Central memory CD8-positive, alpha-beta T cell (primary cell): Measurements from ENCODE around the gene MMRN2.
"Not testable (repeated sequence)": the region's sequence is repeated elsewhere in the genome, so short reads cannot be mapped to it uniquely, and the experiment has no call there.

Source experiments
- ATAC-seq: fragments of 150-1000 bp; cut with Tn5 transposase; replicated peaks from 2 replicates; pipeline ENCODE4 v1.10.0; 2022; ENCODE audit warnings: mild to moderate bottlenecking, moderate FRiP score, moderate number of reproducible peaks; ENCODE audit not compliant: poor library complexity, severe bottlenecking; ENCODE audit errors: extremely low read depth
- DNase-seq, 2 donors: peaks; one replicate each; pipeline ENCODE4 v3.0.0; 2021; ENCODE audit warnings: low spot score in 2 of 2
- H3K27ac Mint-ChIP-seq: one replicate; pipeline ENCODE4 v1.8.0; 2022; ENCODE audit warnings: low read depth, mild to moderate bottlenecking, moderate library complexity, mixed read lengths
- H3K27me3 Mint-ChIP-seq: one replicate; pipeline ENCODE4 v1.8.0; 2022; ENCODE audit warnings: mixed read lengths
- H3K36me3 Mint-ChIP-seq: one replicate; pipeline ENCODE4 v1.8.0; 2022; ENCODE audit warnings: mild to moderate bottlenecking, moderate library complexity, mixed read lengths; ENCODE audit not compliant: insufficient read depth
- H3K4me1 Mint-ChIP-seq: one replicate; pipeline ENCODE4 v1.8.0; 2022; ENCODE audit warnings: mixed read lengths
- H3K4me3 Mint-ChIP-seq: one replicate; pipeline ENCODE4 v1.8.0; 2022; ENCODE audit warnings: mild to moderate bottlenecking, moderate library complexity, mixed read lengths
- H3K9me3 Mint-ChIP-seq: one replicate; pipeline ENCODE4 v1.8.0; 2022; ENCODE audit warnings: mixed read lengths

MMRN2 gene

GRCh38 chr10:86958901-86959736 is 1.7 kb upstream of the MMRN2 start:
- H3K27ac Mint-ChIP-seq, result no peak overlapping the region
- ATAC-seq (no peak), DNase-seq (no peak)
- H3K36me3 Mint-ChIP-seq, result no peaks in the 10 kb centered on the region
- H3K4me3 Mint-ChIP-seq, result no peak overlapping the region
- no peaks in the 10 kb centered on the region for H3K9me3 Mint-ChIP-seq
- no peaks in the 10 kb centered on the region for H3K27me3 Mint-ChIP-seq
- peaks cover 4% of the 10 kb centered on the region for H3K4me1 Mint-ChIP-seq

GRCh38 chr10:86958116-86958900 is 893 bp upstream of the MMRN2 start, which contains the start of gene SNCG:
TSS of gene SNCG (plus strand) at chr10:86958599. CDS start at chr10:86958698, 99 bp downstream.
- H3K36me3 Mint-ChIP-seq, result no peaks in the 10 kb centered on the region
- no peak within 1 kb of the TSS for H3K27ac Mint-ChIP-seq
- ATAC-seq (no peak), DNase-seq (no peak)
- H3K4me3 Mint-ChIP-seq, result no peak within 1 kb of the TSS
- peaks cover 4% of the 10 kb centered on the region for H3K4me1 Mint-ChIP-seq
- H3K9me3 Mint-ChIP-seq, result no peaks in the 10 kb centered on the region
- H3K27me3 Mint-ChIP-seq, result no peaks in the 10 kb centered on the region

GRCh38 chr10:86956848-86957448 is 467 bp downstream of the MMRN2 start:
- no peak for ATAC-seq
- Mint-ChIP-seq H3K27me3 (no peaks in the 10 kb centered on the region), H3K9me3 (peaks cover 6% of the 10 kb centered on the region)

GRCh38 chr10:86956195-86956847 is 1.1 kb downstream of the MMRN2 start:
- H3K9me3 Mint-ChIP-seq, result peaks cover 9% of the 10 kb centered on the region
- no peaks in the 10 kb centered on the region for H3K27me3 Mint-ChIP-seq
- DNase-seq, result no peak
- no peak overlapping the region for H3K4me3 Mint-ChIP-seq
- ATAC-seq, result no peak
- peaks cover 4% of the 10 kb centered on the region for H3K4me1 Mint-ChIP-seq
- no peak overlapping the region for H3K27ac Mint-ChIP-seq
- H3K36me3 Mint-ChIP-seq, result no peaks in the 10 kb centered on the region

More at GRCh38 chr10:86956848-86957448, 467 bp downstream of the MMRN2 start:
- DNase-seq, result no peak
- peaks cover 4% of the 10 kb centered on the region for H3K4me1 Mint-ChIP-seq
- H3K36me3 Mint-ChIP-seq, result no peaks in the 10 kb centered on the region
- no peak overlapping the region for H3K4me3 Mint-ChIP-seq
- H3K27ac Mint-ChIP-seq, result no peak overlapping the region

GRCh38 chr10:86955501-86956194 is 1.8 kb downstream of the MMRN2 start:
- no peak for DNase-seq
- ATAC-seq, result no peak
- Mint-ChIP-seq H3K4me3 (no peak overlapping the region), H3K4me1 (peaks cover 4% of the 10 kb centered on the region), H3K9me3 (peaks cover 9% of the 10 kb centered on the region), H3K36me3 (no peaks in the 10 kb centered on the region), H3K27me3 (no peaks in the 10 kb centered on the region), H3K27ac (no peak overlapping the region)

- ATAC-seq, result no peak
- H3K36me3 Mint-ChIP-seq, result peaks cover 1% of the 10 kb centered on the region
These were observed 2.5 kb downstream of the MMRN2 start for GRCh38 chr10:86954681-86955500.

GRCh38 chr10:86953747-86954680 is 3.4 kb downstream of the MMRN2 start:
- Mint-ChIP-seq H3K36me3 (peaks cover 1% of the 10 kb centered on the region), H3K4me3 (no peak overlapping the region), H3K27me3 (no peaks in the 10 kb centered on the region), H3K27ac (no peak overlapping the region), H3K4me1 (peaks cover 8% of the 10 kb centered on the region), H3K9me3 (peaks cover 9% of the 10 kb centered on the region)
- DNase-seq, result no peak
- no peak for ATAC-seq

More at GRCh38 chr10:86954681-86955500, 2.5 kb downstream of the MMRN2 start:
- H3K27me3 Mint-ChIP-seq, result no peaks in the 10 kb centered on the region
- no peak for DNase-seq
- peaks cover 9% of the 10 kb centered on the region for H3K9me3 Mint-ChIP-seq
- H3K27ac Mint-ChIP-seq, result no peak overlapping the region
- peaks cover 8% of the 10 kb centered on the region for H3K4me1 Mint-ChIP-seq
- H3K4me3 Mint-ChIP-seq, result no peak overlapping the region

- not testable (repeated sequence) for H3K36me3 Mint-ChIP-seq, H3K4me1 Mint-ChIP-seq, H3K4me3 Mint-ChIP-seq, ATAC-seq, DNase-seq, H3K27ac Mint-ChIP-seq, H3K9me3 Mint-ChIP-seq, H3K27me3 Mint-ChIP-seq
These were observed 4.7 kb downstream of the MMRN2 start for GRCh38 chr10:86952697-86953096.

GRCh38 chr10:86952106-86952505 is 5.3 kb downstream of the MMRN2 start:
- no peak for ATAC-seq
- Mint-ChIP-seq H3K27me3 (peaks cover 1% of the 10 kb centered on the region), H3K27ac (no peak overlapping the region), H3K4me1 (peaks cover 8% of the 10 kb centered on the region), H3K36me3 (peaks cover 1% of the 10 kb centered on the region), H3K9me3 (peaks cover 9% of the 10 kb centered on the region), H3K4me3 (no peak overlapping the region)
- DNase-seq, result no peak

GRCh38 chr10:86951184-86951761 is 6.1 kb downstream of the MMRN2 start:
- no peak for ATAC-seq
- Mint-ChIP-seq H3K27me3 (peaks cover 9% of the 10 kb centered on the region), H3K27ac (no peak overlapping the region), H3K36me3 (peaks cover 1% of the 10 kb centered on the region), H3K9me3 (peaks cover 9% of the 10 kb centered on the region), H3K4me3 (no peak overlapping the region), H3K4me1 (peaks cover 8% of the 10 kb centered on the region)
- DNase-seq, result no peak
